Astrocyte of the cerebellum (primary cell): Measurements from ENCODE around the gene SERTAD3.

Experiments used
- DNase-seq: peaks from one replicate; pipeline ENCODE4 v3.0.0-alpha.2; 2011; ENCODE audit warnings: low read depth
- H3K4me3 ChIP-seq: 2 replicates; pipeline ENCODE4 v1.5.1; 2011; ENCODE audit warnings: mild to moderate bottlenecking, low read depth, low read length, moderate library complexity
- CTCF ChIP-seq: IDR thresholded peaks from 2 replicates; pipeline ENCODE4 v1.5.1; 2012; ENCODE audit warnings: low read length, low read depth, moderate library complexity, mild to moderate bottlenecking; ENCODE audit errors: missing control alignments
- in situ Hi-C: cut with HindIII; loops from 2 replicates; pipeline ENCODE4 v1.10.0; 2017; ENCODE audit warnings: low sequenced_read_pairs

Gene SERTAD3

GRCh38 chr19:40415768-40416167, 28.4 kb downstream of the SERTAD3 start:
- no peak overlapping the region for H3K4me3 ChIP-seq
- in situ Hi-C loops = no loop called here
- DNase-seq = no peak
- no peak for TF ChIP-seq CTCF

GRCh38 chr19:40414542-40415535, 29.3 kb downstream of the SERTAD3 start:
- in situ Hi-C loops = no loop called here
- DNase-seq = no peak
- no peak overlapping the region for H3K4me3 ChIP-seq
- TF ChIP-seq CTCF = no peak

DNA sequence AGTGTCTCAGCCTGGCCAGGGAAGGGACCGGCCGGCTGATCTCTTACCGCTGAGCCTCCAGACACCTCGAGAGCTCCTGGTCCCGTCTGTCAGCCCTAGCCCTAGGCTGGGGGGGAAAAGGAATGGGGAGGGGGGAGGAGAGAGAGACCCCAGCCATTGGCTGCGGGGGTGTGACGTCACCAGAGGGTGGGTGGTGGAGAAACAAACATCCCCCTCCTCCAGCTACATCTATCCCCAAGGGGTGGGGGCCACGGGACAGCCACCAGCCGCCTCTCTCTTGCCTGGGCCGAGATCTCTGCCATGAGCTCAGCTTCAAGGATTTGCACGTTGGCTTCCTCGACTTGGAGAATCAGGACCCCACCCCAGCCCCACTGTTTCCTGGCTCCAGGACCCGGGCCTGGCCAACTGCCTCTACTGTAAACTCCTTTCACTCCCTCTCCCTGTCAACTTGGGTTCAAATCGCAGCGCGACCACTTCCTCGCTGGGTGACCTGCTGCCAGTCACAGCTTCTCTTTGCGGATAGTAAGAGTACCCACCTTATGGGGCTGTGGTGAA, 30.8 kb downstream of the SERTAD3 start, which contains the start of gene PRX:
TSS of gene PRX (minus strand) at position 88 of the 555 bp plus-strand sequence. CDS start 5,446 bp downstream, outside the sequence.
- no peak for TF ChIP-seq CTCF
- DNase-seq = no peak
- in situ Hi-C loops = no loop called here
- H3K4me3 ChIP-seq = no peak within 1 kb of the TSS

DNA sequence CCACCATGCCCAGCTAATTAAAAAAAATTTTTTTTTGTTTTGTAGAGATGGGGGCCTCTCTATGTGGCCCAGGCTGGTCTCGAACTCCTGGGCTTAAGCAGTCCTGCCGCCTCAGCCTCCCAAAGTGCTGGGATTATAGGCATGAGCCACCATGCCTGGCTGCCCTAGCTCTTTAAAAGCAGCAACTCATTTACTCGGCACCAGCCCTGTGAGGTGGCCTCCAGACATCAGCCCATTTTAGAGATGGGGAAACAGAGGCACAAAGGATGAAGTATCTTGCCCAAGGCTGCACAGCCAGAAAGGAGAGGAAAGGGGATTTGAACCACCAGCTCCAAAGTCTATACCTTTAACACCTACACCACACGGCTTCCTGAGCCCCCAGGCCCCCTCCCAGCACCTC, 31.3 kb downstream of the SERTAD3 start:
- DNase-seq = no peak
- no peak for TF ChIP-seq CTCF
- no peak overlapping the region for H3K4me3 ChIP-seq
- in situ Hi-C loops = no loop called here

DNA sequence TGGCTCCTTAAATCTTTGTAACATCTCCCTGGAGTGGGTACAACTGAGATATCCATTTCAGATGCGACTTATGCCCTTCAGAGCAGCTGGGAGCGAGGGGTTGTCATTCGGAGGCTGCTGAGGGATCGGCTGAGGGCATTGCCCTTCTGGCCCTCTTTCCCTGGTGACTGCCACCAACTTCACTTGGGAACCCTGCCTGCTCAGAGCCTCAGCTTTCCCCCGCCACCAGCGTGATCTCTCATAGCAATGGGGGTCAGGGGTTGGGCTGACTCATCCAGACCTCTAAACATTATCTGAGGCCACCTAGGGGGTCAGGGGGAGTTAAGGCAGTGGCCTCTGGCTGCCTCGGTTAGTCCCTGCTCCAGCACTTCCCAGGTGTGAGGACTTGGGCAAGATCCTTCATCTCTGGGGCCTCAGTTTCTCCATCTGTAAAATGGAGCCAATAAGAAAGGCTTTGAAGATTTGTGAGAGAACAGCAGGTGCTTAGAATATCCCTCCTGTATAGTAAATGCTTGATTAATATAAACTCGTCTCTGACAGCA, 32.1 kb downstream of the SERTAD3 start:
- in situ Hi-C loops = no loop called here
- DNase-seq = no peak
- TF ChIP-seq CTCF = no peak
- H3K4me3 ChIP-seq = no peak overlapping the region

- H3K4me3 ChIP-seq = no peak overlapping the region
- no peak for TF ChIP-seq CTCF
- DNase-seq = no peak
- in situ Hi-C loops = no loop called here
These were observed 32.9 kb downstream of the SERTAD3 start for GRCh38 chr19:40411125-40411842.
